Measurements from ENCODE around the gene BRINP3. TPM values are rescaled to one million over a fixed set of nuclear protein-coding genes. Genes with fewer than 3 reads are reported as not detected.

BRINP3 gene
- total RNA-seq, 2 experiments from 2014 or later = not detected

- ChIA-PET CTCF (no interaction called here), POLR2A (no interaction called here)
- no peak overlapping the region for H3K4me3 Mint-ChIP-seq
- H3K27me3 Mint-ChIP-seq = no peaks in the 10 kb centered on the region
- H3K36me3 Mint-ChIP-seq = no peaks in the 10 kb centered on the region
- H3K27ac Mint-ChIP-seq = no peak overlapping the region
- H3K4me1 Mint-ChIP-seq (ENCODE audit: low read depth) = no peaks in the 10 kb centered on the region
- intact Hi-C loops (cut with micrococcal nuclease) = no loop called here
- H3K9me3 Mint-ChIP-seq = peaks cover 10% of the 10 kb centered on the region
- no peak for DNase-seq
These were observed 124.0 kb downstream of the BRINP3 start for GRCh38 chr1:190353538-190354101.

DNA sequence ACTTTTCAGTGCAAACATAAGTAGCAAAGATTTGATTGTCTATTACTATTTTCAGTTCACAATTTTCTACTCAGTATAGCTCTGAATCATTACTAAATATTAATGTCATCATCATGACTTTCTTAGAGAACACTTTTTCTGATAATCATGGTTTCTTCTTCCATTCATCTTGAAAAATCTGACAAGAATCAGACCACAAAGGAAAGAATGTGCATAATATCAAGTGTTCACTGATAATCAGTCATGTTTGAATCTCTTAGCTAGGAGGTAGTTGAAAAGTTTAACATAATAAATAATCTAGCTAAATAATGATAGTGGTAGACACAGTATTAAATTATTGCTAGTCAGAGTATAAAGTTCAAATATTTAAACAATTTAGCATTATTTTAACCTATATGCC, 133.2 kb downstream of the BRINP3 start:
- ChIA-PET POLR2A (no interaction called here), CTCF (no interaction called here)
- H3K27me3 Mint-ChIP-seq = no peaks in the 10 kb centered on the region
- intact Hi-C loops (cut with micrococcal nuclease) = no loop called here
- H3K4me1 Mint-ChIP-seq (ENCODE audit: low read depth) = no peaks in the 10 kb centered on the region
- H3K4me3 Mint-ChIP-seq = no peak overlapping the region
- H3K27ac Mint-ChIP-seq = no peak overlapping the region
- H3K9me3 Mint-ChIP-seq = peaks cover 2% of the 10 kb centered on the region
- no peaks in the 10 kb centered on the region for H3K36me3 Mint-ChIP-seq
- no peak for DNase-seq

- Mint-ChIP-seq H3K4me1 (ENCODE audit: low read depth) (no peaks in the 10 kb centered on the region), H3K36me3 (no peaks in the 10 kb centered on the region), H3K9me3 (peaks cover 8% of the 10 kb centered on the region), H3K4me3 (no peak overlapping the region), H3K27me3 (no peaks in the 10 kb centered on the region), H3K27ac (no peak overlapping the region)
- CTCF ChIA-PET = no interaction called here
- POLR2A ChIA-PET = no interaction called here
- intact Hi-C loops (cut with micrococcal nuclease) = no loop called here
- DNase-seq = no peak
These were observed 138.8 kb downstream of the BRINP3 start for GRCh38 chr1:190338829-190339228.

DNA sequence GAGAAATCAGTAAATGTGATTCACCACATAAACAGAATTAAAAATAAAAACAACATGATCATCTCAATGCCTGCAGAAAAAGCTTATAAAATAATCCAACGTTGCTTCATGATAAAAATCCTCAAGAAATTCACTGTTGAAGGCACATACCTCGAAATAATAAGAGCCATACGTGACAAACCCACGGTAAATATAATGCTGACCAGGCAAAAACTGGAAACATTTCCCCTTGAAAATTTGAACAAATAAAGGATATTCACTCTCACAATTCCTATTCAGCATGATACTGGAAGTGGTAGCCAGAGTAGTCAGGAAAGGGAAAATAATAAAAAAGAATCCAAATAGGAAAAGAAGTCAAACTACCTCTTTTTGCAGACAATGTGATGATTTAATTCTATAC, 148.8 kb downstream of the BRINP3 start:
- H3K27me3 Mint-ChIP-seq = no peaks in the 10 kb centered on the region
- no peak overlapping the region for H3K4me3 Mint-ChIP-seq
- H3K4me1 Mint-ChIP-seq (ENCODE audit: low read depth) = no peaks in the 10 kb centered on the region
- peaks cover 25% of the 10 kb centered on the region for H3K9me3 Mint-ChIP-seq
- no peak for DNase-seq
- H3K36me3 Mint-ChIP-seq = no peaks in the 10 kb centered on the region
- POLR2A ChIA-PET = no interaction called here
- CTCF ChIA-PET = interaction anchor here (0.6 kb wide), 1 partner anchor 84 kb away, joined by 3 read pairs; no protein-coding TSS in a partner anchor
- no peak overlapping the region for H3K27ac Mint-ChIP-seq
- intact Hi-C loops (cut with micrococcal nuclease) = no loop called here

DNA sequence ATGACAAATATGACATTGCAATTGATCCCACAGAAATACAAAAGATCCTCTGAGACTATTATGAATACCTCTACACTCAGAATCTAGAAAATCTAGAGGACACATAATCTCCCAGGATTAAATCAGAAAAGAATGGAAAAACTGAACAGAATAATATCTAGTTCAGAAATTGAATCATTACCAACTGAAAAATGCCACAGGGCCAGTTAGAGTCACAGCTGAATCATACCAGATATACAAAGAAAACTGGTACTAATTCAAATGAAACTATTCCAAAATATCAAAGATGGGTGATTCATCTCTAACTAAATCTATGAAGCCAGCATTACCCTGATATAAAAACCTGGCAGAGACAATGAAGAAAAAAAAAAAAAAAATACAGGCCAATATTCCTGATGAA, 149.3 kb downstream of the BRINP3 start:
- no peaks in the 10 kb centered on the region for H3K4me1 Mint-ChIP-seq (ENCODE audit: low read depth)
- no peak for DNase-seq
- no peaks in the 10 kb centered on the region for H3K36me3 Mint-ChIP-seq
- H3K4me3 Mint-ChIP-seq = no peak overlapping the region
- H3K27me3 Mint-ChIP-seq = no peaks in the 10 kb centered on the region
- CTCF ChIA-PET = interaction anchor here (0.6 kb wide), 1 partner anchor 83 kb away, joined by 3 read pairs; no protein-coding TSS in a partner anchor
- H3K9me3 Mint-ChIP-seq = peaks cover 25% of the 10 kb centered on the region
- no peak overlapping the region for H3K27ac Mint-ChIP-seq
- intact Hi-C loops (cut with micrococcal nuclease) = no loop called here
- POLR2A ChIA-PET = no interaction called here

- intact Hi-C loops (cut with micrococcal nuclease) = no loop called here
- Mint-ChIP-seq H3K4me1 (ENCODE audit: low read depth) (no peaks in the 10 kb centered on the region), H3K4me3 (no peak overlapping the region), H3K27me3 (no peaks in the 10 kb centered on the region), H3K36me3 (no peaks in the 10 kb centered on the region), H3K27ac (no peak overlapping the region), H3K9me3 (peaks cover 24% of the 10 kb centered on the region)
- DNase-seq = no peak
- POLR2A ChIA-PET = no interaction called here
- CTCF ChIA-PET = no interaction called here
These were observed 150.4 kb downstream of the BRINP3 start for GRCh38 chr1:190327271-190327670.

DNA sequence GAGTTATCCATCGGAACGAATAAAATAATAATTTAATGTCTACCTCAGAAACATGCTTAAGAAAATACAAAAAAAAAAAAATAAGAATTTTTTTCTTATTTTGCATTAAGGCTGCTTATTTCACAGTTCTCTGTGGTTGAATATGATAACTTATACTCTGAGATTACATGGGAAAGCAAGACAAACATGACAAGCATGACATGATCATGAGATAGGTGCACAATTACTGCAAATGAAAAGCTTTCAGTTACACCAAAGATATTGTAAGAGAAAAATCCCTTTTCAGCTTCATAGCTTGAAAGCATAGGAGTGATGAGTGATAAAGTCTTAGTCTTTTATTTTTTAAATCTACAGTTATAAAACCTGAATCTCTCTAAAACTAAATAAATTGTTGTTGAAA, 154.1 kb downstream of the BRINP3 start:
- no peak for DNase-seq
- CTCF ChIA-PET = no interaction called here
- Mint-ChIP-seq H3K4me1 (ENCODE audit: low read depth) (no peaks in the 10 kb centered on the region), H3K36me3 (no peaks in the 10 kb centered on the region), H3K27ac (no peak overlapping the region), H3K9me3 (peaks cover 18% of the 10 kb centered on the region), H3K4me3 (no peak overlapping the region), H3K27me3 (no peaks in the 10 kb centered on the region)
- POLR2A ChIA-PET = no interaction called here
- intact Hi-C loops (cut with micrococcal nuclease) = no loop called here

GRCh38 chr1:190322274-190322673, 155.4 kb downstream of the BRINP3 start:
- H3K27me3 Mint-ChIP-seq = no peaks in the 10 kb centered on the region
- H3K4me3 Mint-ChIP-seq = no peak overlapping the region
- H3K36me3 Mint-ChIP-seq = no peaks in the 10 kb centered on the region
- H3K9me3 Mint-ChIP-seq = peaks cover 13% of the 10 kb centered on the region
- H3K4me1 Mint-ChIP-seq (ENCODE audit: low read depth) = no peaks in the 10 kb centered on the region
- intact Hi-C loops (cut with micrococcal nuclease) = no loop called here
- DNase-seq = no peak
- no peak overlapping the region for H3K27ac Mint-ChIP-seq
- ChIA-PET POLR2A (no interaction called here), CTCF (no interaction called here)

DNA sequence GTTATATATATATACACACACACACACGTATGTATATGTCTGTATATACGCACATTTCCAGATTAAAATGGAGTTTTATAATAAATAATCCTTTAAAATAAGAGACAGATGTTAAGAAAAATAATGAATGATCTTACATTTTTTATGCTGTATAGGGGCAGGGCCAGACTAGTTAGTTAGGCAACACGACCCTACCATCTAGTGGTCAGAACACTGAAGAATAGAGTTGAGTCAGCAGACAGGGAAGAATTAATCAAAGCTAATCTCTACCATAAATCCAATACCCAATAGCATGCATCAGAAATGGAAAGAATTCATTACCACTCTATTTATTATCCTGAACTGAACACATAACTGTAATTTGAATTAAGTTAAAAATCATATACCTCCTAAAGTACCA, 156.7 kb downstream of the BRINP3 start:
- H3K36me3 Mint-ChIP-seq = no peaks in the 10 kb centered on the region
- H3K9me3 Mint-ChIP-seq = peaks cover 7% of the 10 kb centered on the region
- no peak overlapping the region for H3K4me3 Mint-ChIP-seq
- CTCF ChIA-PET = no interaction called here
- no peaks in the 10 kb centered on the region for H3K27me3 Mint-ChIP-seq
- DNase-seq = no peak
- intact Hi-C loops (cut with micrococcal nuclease) = no loop called here
- H3K27ac Mint-ChIP-seq = no peak overlapping the region
- no peaks in the 10 kb centered on the region for H3K4me1 Mint-ChIP-seq (ENCODE audit: low read depth)
- POLR2A ChIA-PET = no interaction called here

DNA sequence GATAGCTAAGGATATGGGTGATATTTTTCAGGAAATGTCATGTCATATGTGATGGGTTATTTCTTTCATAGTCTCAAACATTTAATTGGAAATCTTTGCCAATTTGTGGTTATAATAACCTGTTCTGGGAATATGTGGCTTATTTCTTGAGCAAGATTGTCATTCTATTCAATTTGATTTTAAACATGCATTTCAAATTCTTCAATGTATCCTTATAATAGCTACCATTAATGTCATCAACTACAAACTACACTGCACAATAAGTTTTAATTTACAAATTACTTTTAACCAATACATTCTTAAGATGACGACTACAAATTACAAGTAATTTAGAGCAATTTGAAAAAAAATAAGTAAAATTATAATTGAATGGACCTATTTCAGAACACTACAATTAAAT, 164.9 kb downstream of the BRINP3 start:
- Mint-ChIP-seq H3K27ac (no peak overlapping the region), H3K9me3 (peaks cover 6% of the 10 kb centered on the region), H3K4me1 (ENCODE audit: low read depth) (no peaks in the 10 kb centered on the region), H3K36me3 (no peaks in the 10 kb centered on the region), H3K27me3 (no peaks in the 10 kb centered on the region), H3K4me3 (no peak overlapping the region)
- DNase-seq = no peak
- CTCF ChIA-PET = no interaction called here
- intact Hi-C loops (cut with micrococcal nuclease) = no loop called here
- POLR2A ChIA-PET = no interaction called here

- no peak for DNase-seq
- ChIA-PET POLR2A (no interaction called here), CTCF (no interaction called here)
- Mint-ChIP-seq H3K36me3 (no peaks in the 10 kb centered on the region), H3K4me1 (ENCODE audit: low read depth) (no peaks in the 10 kb centered on the region), H3K9me3 (peaks cover 5% of the 10 kb centered on the region), H3K27me3 (no peaks in the 10 kb centered on the region), H3K4me3 (no peak overlapping the region), H3K27ac (no peak overlapping the region)
- intact Hi-C loops (cut with micrococcal nuclease) = no loop called here
These were observed 174.2 kb downstream of the BRINP3 start for GRCh38 chr1:190303501-190303900.

- Mint-ChIP-seq H3K4me1 (ENCODE audit: low read depth) (no peaks in the 10 kb centered on the region), H3K36me3 (no peaks in the 10 kb centered on the region), H3K4me3 (no peak overlapping the region), H3K27ac (no peak overlapping the region), H3K9me3 (peaks cover 9% of the 10 kb centered on the region), H3K27me3 (no peaks in the 10 kb centered on the region)
- no peak for DNase-seq
- ChIA-PET CTCF (no interaction called here), POLR2A (no interaction called here)
- intact Hi-C loops (cut with micrococcal nuclease) = no loop called here
These were observed 181.2 kb downstream of the BRINP3 start for GRCh38 chr1:190296453-190296852.

DNA sequence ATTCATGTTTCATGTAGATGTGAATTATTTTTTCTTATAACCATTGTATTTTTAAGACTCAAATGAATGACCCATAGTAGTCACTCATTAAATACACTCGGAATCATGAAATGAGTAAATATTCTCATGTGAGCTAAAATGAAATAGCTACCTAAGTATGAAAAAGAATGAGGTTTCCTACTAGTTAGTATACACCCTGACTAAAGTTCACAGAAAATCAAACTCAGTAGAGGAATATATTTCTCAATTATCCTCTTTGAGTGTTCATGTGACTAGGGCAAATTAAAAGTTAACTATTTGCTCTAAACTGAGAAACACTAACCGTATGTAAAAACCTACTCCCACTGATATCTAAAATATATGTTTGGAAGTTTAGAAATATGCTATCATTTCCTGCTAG, 187.8 kb downstream of the BRINP3 start:
- H3K4me3 Mint-ChIP-seq = no peak overlapping the region

DNA sequence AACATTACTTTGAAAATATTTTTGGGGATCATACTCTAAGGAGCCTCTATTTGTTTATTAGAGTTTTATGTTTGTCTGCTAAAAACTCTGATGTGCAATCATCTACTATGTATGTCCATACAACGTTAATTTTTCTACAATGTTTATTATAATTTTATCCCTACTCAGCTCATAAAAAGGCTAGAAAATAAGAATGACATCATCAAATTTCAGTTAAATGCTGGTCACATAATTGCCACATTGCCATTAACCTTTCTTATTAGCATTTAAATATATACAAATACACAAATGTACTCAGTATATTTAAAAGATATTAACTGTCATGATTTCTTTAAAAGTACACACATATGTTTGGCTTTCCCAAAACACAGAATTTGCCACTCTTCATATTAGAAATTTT, 191.6 kb downstream of the BRINP3 start:
- no peak overlapping the region for H3K27ac Mint-ChIP-seq
- H3K9me3 Mint-ChIP-seq = no peaks in the 10 kb centered on the region
- intact Hi-C loops (cut with micrococcal nuclease) = no loop called here
- DNase-seq = no peak
- no peak overlapping the region for H3K4me3 Mint-ChIP-seq
- no peaks in the 10 kb centered on the region for H3K36me3 Mint-ChIP-seq
- ChIA-PET CTCF (no interaction called here), POLR2A (no interaction called here)
- H3K27me3 Mint-ChIP-seq = no peaks in the 10 kb centered on the region
- no peaks in the 10 kb centered on the region for H3K4me1 Mint-ChIP-seq (ENCODE audit: low read depth)

More for the DNA sequence above, 187.8 kb downstream of the BRINP3 start:
- Mint-ChIP-seq H3K27me3 (no peaks in the 10 kb centered on the region), H3K9me3 (peaks cover 4% of the 10 kb centered on the region), H3K4me1 (ENCODE audit: low read depth) (no peaks in the 10 kb centered on the region), H3K27ac (no peak overlapping the region), H3K36me3 (no peaks in the 10 kb centered on the region)
- intact Hi-C loops (cut with micrococcal nuclease) = no loop called here
- ChIA-PET CTCF (no interaction called here), POLR2A (no interaction called here)
- DNase-seq = no peak
